Right ventricle myocardium inferior (tissue), 1 donor: ENCODE data around the gene TREML2. TPM values are rescaled to one million over a fixed set of nuclear protein-coding genes. Genes with fewer than 3 reads are reported as not detected.
"Not testable (repeated sequence)": the region's sequence is repeated elsewhere in the genome, so short reads cannot be mapped to it uniquely, and the experiment has no call there.

Source experiments
- ATAC-seq: fragments of 200-7000 bp; cut with Tn5 transposase; one replicate; pipeline ENCODE4 v1.9.1; 2020; ENCODE audit warnings: mild to moderate bottlenecking, moderate library complexity
- DNase-seq: peaks from one replicate; pipeline ENCODE4 v3.0.0; 2021; ENCODE audit errors: missing footprints
- intact Hi-C: fragments of 100-400 bp; cut with DNase I; formaldehyde crosslinking; loops from one replicate; pipeline ENCODE4 v1.11.0; 2022
- total RNA-seq: library from RNA; stranded (reverse); fragmentation: NEBNext Ultra II Directional; extraction: Animal tissue kit (Norgen Biotek cat#: 25700); gene quantifications from one replicate; pipeline ENCODE4 v1.2.1, GENCODE V29; 2021
- donor health status: DM: no; HTN: yes; CAD: no; lungs with severe emphysema.

Gene TREML2
- total RNA-seq, 1 donor from 2014 or later: 0.11 TPM

GRCh38 chr6:41214559-41215238, 13.8 kb upstream of the TREML2 start:
- DNase-seq: no peak
- intact Hi-C loops: no loop called here

DNA sequence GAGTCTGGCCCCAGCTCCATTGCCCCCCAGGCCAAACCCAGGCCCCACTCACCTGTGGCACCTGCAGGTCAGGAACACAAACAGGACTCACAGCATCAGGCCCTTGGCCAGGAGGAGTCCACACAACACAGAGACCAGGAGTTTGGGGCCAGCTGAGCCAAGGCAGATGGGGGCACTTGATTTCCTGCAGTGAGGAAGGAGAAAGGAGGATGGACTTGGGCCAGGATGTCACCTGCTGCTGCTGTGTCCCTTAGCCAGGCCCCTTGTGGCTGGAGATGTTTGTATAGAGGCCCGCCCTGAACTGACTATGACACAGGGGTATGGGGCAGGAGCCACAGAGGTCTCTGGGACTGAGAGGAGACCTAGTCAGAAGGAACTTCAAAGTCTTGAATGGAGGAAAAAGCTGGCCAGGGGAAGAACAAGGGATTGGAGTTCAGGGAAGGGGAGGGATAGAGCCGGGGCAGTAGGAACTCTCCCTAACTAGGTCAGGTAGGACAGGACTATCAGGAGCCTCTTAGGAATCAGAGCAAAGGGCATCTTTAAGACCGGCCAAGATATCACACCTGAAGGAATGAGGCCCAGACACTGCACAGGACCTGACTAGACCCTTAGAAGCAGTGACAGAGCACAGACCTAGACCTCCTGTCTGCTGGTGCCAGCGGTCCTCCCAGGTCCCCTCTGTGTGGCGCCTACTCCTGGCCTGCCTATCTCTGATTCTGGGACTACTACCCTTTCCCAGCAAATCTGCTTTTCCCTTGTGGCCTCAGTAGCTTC, 8.8 kb upstream of the TREML2 start:
- DNase-seq (no peak), ATAC-seq (no peak)
- intact Hi-C loops: no loop called here

More at GRCh38 chr6:41214559-41215238, 13.8 kb upstream of the TREML2 start:
- no peak for ATAC-seq

DNA sequence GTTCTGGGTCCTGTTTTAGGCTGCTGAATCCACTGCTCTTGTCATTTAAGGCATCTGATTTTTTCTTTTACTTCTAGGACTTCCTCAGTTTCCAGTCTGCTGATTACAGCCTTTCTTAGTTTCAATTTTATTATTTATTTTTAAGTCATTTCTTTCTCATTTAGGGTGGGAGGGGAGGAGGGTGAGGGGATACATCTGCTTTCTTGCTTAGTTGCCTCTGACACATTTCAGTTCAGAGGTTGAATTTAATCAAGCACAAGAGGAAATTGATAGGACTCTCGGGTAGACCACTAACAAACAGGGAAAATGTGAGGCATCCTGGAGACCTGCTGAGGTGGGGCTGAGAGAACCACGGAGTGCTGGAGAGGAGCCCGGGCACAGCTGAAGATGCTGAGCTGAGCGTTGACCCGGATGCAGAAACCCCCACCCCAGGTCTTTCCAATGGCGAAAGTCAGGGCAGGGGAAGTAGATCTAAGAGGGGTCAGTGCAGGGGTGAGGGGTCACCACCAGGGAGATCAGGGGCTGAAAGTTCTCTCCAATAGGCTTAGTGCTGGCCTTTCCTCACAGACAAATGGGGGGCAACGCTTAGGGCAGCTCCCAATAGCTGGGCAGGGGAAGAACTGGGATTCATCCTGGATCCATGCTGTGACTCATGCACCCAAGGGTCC, 7.6 kb upstream of the TREML2 start:
- ATAC-seq (no peak), DNase-seq (no peak)
- intact Hi-C loops: no loop called here

GRCh38 chr6:41204156-41204555, 3.2 kb upstream of the TREML2 start:
- no peak for ATAC-seq
- intact Hi-C loops: no loop called here
- DNase-seq: no peak

- DNase-seq: no peak
- intact Hi-C loops: no loop called here
These were observed 820 bp upstream of the TREML2 start for GRCh38 chr6:41201764-41202173.

GRCh38 chr6:41200296-41200900, 551 bp downstream of the TREML2 start:
- ATAC-seq (peak; percentile 65), DNase-seq (peak; percentile 85)
- intact Hi-C loops: no loop called here

More at GRCh38 chr6:41201764-41202173, 820 bp upstream of the TREML2 start:
- ATAC-seq: no peak

DNA sequence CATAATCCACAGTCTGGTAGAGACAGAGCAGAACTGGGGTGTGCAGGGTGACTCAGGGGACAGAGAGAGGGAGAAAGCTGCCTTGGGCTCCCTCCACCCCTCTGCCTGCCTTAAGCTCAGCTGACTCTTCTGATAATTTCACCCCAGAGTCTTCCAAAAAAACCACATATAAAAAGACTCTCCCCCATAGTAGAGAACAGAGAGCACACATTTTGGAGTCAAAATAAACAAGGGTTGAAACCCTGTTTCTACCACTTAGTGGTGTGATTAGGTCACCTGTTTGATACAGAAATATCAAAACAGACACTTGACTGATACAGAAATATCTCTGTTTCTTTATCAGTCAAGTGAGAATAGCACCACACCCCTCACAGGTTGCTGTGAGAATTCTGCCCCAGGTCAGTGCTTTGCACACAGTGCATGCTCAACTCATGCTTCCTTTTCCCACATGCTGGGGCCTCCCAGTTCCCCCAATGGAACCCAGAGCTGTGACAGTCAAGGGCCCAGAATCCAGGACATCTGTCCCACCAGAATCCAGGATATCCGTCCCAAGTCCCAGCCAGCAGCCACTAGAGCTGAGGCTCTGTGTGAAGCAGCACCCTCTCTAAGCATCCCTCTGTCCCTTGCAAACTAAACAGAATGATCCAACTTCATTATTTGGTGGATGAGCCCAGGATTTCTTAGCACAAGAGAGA, 1.2 kb downstream of the TREML2 start:
- no peak for DNase-seq
- intact Hi-C loops: no loop called here
- ATAC-seq: no peak

GRCh38 chr6:41197234-41197633, 3.7 kb downstream of the TREML2 start:
- no peak for DNase-seq
- ATAC-seq: no peak
- intact Hi-C loops: no loop called here

GRCh38 chr6:41194386-41194785, 6.6 kb downstream of the TREML2 start:
- intact Hi-C loops: loop anchor here (5.0 kb wide), 1 partner anchor 123 kb away; no protein-coding TSS in a partner anchor
- ATAC-seq (no peak), DNase-seq (no peak)

DNA sequence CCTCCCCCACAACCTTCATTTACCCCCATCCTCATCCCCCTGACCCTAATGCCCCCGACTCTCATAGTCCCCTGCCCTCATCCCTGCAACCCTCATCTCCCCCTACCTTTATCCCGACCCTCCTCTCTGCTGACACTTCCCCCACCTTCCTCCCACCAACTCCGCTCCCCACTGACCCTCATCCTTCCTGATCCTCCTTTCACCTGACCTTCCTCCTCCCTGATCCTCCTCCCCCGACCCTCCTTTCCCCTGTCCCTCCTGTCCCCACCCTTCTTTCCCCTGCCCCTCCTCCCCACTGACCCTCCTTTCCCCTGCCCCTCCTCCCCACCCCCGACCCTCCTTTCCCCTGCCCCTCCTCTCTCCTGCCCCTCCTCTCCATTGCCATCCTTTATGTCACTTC, 7.1 kb downstream of the TREML2 start:
- intact Hi-C loops: loop anchor here (5.0 kb wide), 1 partner anchor 123 kb away; no protein-coding TSS in a partner anchor
- ATAC-seq: no peak
- no peak for DNase-seq

DNA sequence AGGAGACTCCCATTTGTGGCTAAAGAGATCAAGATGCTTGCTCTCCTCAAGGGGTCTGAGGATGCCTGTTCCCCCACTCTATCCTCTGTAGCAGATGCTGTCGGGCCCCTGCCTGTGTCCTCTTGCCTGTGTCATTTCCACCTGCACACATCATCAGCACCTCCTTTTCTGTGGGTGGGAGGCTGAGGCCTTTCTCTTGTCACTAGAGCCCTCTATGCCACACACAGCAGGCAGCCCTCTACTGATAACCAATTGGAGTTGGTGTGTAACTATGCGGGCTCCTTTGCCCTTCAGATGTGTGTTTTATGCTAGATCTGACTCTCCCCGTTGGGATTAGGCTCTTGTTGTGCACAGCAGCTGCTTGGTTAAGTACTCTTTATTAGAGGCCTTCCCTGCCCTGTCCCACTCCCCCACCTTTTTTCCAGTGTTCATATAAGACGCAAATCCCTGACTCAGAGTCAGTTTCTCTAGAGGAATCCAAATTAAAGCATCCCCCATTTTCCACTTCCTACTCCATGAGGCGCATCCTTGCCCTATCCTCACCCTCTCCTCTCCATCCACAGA, 7.7 kb downstream of the TREML2 start:
- ATAC-seq: no peak
- intact Hi-C loops: loop anchor here (5.0 kb wide), 1 partner anchor 124 kb away; no protein-coding TSS in a partner anchor
- no peak for DNase-seq

DNA sequence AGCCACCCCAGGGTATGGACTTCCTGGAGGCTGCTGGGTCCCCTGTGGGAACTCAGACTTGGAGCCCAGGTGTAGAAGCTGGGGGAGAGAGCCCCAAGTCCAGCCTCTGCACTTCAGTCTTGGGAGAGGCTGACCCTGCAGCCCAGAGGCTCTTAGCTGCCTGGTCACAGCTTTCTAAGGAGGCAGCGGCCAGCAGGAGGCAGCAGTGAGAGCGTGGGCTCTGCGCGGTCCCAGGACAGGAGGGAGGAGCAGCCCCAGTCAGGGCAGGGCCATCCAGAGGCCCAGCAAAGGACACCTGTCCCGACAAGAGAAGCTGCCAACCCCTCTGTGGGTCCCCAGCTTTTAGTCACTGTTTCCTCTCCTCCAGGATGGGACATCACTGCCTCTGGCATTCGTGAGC, 9.4 kb downstream of the TREML2 start:
- intact Hi-C loops: loop anchor here (5.0 kb wide), 1 partner anchor 126 kb away; no protein-coding TSS in a partner anchor
- ATAC-seq (peak; percentile 53), DNase-seq (peak; percentile 74)

DNA sequence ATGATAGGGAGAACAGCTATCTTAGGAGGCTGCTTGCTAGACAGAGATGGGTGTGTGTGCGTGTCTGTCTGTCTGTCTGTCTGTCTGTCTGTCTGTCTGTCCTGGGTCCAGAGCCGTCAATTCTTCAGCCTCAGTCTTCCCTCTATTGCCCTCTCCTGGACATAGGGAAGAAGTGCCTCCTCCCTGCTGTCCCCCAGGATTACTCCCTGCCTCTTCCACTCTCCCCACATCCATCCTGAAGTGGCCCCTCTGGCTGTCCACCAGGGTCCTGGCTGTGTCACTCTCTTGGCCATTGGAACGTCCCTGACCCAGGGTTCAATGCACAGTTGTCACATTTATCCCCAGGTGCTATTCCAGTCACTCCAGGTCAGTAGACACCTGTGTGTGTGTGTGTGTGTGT, 10.2 kb downstream of the TREML2 start:
- intact Hi-C loops: loop anchor here (5.0 kb wide), 1 partner anchor 127 kb away; no protein-coding TSS in a partner anchor
- ATAC-seq (no peak), DNase-seq (no peak)

DNA sequence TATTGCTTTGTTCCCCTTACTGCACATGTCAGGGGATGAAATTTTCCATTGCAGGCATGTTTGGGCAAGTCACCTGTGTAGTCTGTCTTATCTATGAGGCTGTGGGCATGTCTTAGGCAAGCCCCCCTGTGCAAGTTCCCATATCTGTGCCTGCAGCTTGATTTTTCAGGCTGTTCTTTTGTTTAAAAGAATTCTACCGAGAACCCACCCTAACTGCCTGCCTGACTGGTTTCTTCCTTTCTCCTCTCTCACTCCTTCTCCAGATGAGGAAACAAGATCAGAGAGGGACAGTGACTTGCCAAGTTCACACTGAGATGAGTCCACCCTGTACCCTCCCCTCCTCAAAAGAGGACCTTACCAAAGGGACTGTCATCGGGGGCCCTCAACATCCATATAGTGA, 11.0 kb downstream of the TREML2 start:
- ATAC-seq (no peak), DNase-seq (no peak)
- intact Hi-C loops: loop anchor here (5.0 kb wide), 1 partner anchor 127 kb away; no protein-coding TSS in a partner anchor

- intact Hi-C loops, ATAC-seq, DNase-seq: not testable (repeated sequence)
These were observed 11.9 kb downstream of the TREML2 start for GRCh38 chr6:41189046-41189445.

DNA sequence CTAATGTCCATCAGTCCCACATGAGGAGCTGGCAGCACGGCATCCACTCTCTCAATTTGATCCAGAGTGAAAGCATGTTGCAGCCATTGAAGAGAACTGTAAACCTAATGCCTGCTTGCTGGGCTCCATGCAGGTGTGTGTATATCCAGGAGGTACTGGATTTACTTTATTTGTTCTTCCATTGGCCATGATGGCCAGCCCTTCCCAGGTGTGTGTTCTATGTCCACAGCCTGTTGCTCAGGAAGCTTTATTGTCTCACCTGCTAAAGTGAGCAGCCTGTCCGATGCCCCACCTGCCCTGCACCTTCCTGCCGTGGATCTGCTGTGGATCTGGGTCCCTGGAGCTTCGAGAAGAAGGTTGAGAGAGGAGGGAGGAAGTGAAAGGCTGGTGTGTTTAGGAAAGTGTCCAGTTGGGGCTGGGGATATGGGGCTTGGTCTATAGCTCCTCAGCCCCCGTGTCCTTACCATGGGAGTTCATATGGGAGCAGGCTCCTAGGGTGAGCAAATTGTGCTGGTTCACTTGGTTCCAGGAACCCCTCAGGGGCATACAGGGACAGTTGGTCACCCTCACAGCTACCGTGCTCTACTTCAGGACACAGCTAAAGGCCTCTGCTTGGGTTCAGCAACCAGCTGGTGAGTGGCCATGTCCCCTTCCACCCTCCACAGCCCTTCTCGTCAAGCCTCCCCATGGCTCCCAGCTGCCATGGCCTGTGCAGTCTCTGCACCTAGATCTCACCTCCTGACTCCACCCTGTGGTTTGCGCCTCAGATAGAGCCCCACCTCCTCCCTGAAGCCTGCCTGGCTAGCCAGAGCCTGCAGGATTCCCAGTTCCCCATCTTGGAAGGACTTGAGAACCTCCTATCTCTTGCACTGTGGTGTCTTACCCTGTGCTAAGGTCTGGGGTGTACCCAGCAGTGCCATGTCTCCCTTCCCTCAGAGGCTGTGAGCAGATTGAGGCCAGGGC, 12.7 kb downstream of the TREML2 start:
- ATAC-seq (no peak), DNase-seq (no peak)
- intact Hi-C loops: no loop called here

GRCh38 chr6:41186031-41186562, 14.9 kb downstream of the TREML2 start:
- intact Hi-C loops: no loop called here
- ATAC-seq (no peak), DNase-seq (no peak)
